HG02610 (cell line): ENCODE measurements around the gene ADGRL2.

Source experiments
- ATAC-seq: cut with Tn5 transposase; IDR thresholded peaks from one replicate; pipeline ENCODE4 v1.9.1; 2021; ENCODE audit warnings: mild to moderate bottlenecking, moderate library complexity; ENCODE audit not compliant: unreplicated experiment

The ADGRL2 gene

GRCh38 chr1:81974883-81975555 is 174.3 kb downstream of the ADGRL2 start:
- no peak for ATAC-seq

GRCh38 chr1:81976539-81976938 is 175.8 kb downstream of the ADGRL2 start:
- no peak for ATAC-seq

- ATAC-seq, result no peak
Observed at GRCh38 chr1:81978945-81979344, 178.2 kb downstream of the ADGRL2 start.

GRCh38 chr1:81982523-81982922 is 181.8 kb downstream of the ADGRL2 start:
- no peak for ATAC-seq

GRCh38 chr1:81989524-81989923 is 188.8 kb downstream of the ADGRL2 start:
- no peak for ATAC-seq

- ATAC-seq, result no peak
Observed at GRCh38 chr1:81990241-81990640, 189.5 kb downstream of the ADGRL2 start.

GRCh38 chr1:81998165-81998564 is 197.4 kb downstream of the ADGRL2 start:
- ATAC-seq, result no peak

GRCh38 chr1:81999364-81999763 is 198.6 kb downstream of the ADGRL2 start:
- ATAC-seq, result no peak

GRCh38 chr1:82000221-82000620 is 199.5 kb downstream of the ADGRL2 start:
- ATAC-seq, result no peak

- no peak for ATAC-seq
Observed at GRCh38 chr1:82001345-82001744, 200.6 kb downstream of the ADGRL2 start.

GRCh38 chr1:82007804-82008203 is 207.1 kb downstream of the ADGRL2 start:
- ATAC-seq, result no peak

- no peak for ATAC-seq
Observed at GRCh38 chr1:82013702-82014101, 213.0 kb downstream of the ADGRL2 start.

GRCh38 chr1:82015444-82015843 is 214.7 kb downstream of the ADGRL2 start:
- no peak for ATAC-seq

GRCh38 chr1:82018319-82018718 is 217.6 kb downstream of the ADGRL2 start:
- ATAC-seq, result no peak

GRCh38 chr1:82019508-82019907 is 218.8 kb downstream of the ADGRL2 start:
- ATAC-seq, result no peak

GRCh38 chr1:82030830-82031229 is 230.1 kb downstream of the ADGRL2 start:
- no peak for ATAC-seq

GRCh38 chr1:82032068-82032467 is 231.3 kb downstream of the ADGRL2 start:
- ATAC-seq, result no peak

GRCh38 chr1:82034812-82035211 is 234.1 kb downstream of the ADGRL2 start:
- ATAC-seq, result no peak
